ENCODE results near the gene CCDC83.
A peak's percentile ranks its signal among the peaks of the same experiment; 100 is the strongest.

CCDC83 gene

DNA sequence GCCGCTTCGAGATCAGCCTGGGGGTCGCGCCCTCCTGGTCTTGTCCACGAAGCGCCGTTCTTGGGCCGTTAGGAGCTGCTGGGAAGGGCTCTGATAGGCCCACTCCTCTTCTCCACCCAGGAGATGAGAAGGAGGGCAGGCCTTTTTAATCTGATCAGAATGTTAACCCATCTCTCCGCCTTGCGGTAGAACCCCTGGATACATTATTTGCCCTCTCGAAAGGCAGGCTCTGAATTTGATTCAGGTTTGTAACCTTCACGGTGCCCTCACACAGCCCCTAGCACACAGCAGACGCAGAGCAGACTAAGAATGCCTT lies at the start of gene CCDC83:
Gene CCDC83, plus strand, starts transcription at position 43 of the 316 bp plus-strand sequence. CDS start 9,741 bp downstream, outside the sequence.
- DNase-seq (ENCODE audit: low spot score): no peak

DNA sequence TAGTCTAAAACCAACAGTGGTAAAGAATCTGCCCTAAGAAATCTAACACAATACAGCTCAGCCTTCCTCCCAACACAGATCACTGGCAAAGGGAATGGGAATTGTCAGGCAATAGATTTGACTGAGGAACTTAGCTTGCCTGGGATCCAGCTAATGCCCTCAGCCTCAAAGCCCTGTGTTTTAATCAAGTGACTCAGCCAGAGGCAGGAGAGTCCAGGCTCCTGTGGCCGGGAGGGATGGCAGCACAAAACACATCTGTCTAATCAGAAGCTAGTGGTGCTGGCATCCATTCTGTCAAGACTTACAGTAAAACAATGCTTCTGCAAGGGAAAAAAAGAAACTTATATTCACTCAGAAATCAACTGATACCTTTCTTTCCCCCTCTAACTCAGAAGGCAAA lies 49.8 kb upstream of the CCDC83 start:
- DNase-seq (ENCODE audit: low spot score): no peak

DNA sequence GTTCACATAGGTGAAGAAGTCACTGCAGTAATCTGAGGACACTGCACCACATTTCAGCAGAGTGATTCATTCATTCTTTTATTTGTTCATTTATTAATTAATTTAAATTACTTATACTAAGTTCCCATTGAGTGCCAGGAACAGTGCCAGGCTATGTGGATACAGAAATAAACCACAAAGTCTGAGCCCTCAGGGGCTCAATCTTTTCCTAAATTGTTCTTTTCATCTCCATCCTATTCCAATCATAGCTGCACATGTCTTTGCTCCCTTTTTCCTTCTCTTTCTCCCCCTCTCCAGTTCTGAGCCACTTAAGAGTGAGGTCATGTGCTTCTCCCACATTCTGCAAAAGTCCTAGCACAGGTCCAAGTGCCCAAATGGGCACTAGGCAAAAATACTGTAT lies 49.2 kb upstream of the CCDC83 start:
- no peak for DNase-seq (ENCODE audit: low spot score)

DNA sequence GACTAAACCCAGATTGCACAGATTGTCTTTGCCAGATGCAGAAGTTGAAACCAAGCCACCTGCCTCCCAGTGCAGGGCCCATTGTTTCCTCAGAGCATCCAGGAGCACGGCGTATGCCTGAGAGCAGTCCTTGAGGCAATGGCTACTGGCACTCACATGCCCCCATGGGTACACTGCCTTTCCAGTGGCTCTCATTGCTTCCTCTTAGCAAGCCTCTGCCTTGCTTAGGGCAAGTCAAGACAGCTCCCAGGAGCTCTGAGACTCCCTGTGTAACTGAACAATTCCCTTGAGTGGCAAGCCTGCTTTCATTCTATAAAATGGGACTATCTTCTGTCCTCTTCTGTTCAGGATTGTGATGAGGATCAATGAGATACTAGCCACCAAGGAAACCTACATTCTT lies 48.3 kb upstream of the CCDC83 start:
- DNase-seq (ENCODE audit: low spot score): no peak

DNA sequence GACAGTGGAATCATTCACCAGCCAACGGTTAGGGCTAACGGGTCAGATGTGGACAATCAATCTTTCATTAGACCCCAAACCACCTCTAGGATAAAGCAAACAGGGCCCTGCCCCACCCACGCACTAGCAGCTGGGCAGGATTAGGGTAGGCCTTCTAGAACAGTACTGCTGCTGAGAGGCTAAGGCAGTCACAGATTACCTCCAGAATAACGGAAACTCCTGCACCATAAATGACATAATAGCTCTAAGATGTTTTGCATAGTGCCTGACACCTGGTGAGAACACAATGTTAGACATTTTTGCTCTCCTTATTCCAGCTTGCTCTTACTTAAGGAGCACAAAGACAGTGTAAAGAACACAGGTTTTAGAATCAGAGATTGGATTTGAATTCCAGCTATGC lies 46.0 kb upstream of the CCDC83 start:
- no peak for DNase-seq (ENCODE audit: low spot score)

DNA sequence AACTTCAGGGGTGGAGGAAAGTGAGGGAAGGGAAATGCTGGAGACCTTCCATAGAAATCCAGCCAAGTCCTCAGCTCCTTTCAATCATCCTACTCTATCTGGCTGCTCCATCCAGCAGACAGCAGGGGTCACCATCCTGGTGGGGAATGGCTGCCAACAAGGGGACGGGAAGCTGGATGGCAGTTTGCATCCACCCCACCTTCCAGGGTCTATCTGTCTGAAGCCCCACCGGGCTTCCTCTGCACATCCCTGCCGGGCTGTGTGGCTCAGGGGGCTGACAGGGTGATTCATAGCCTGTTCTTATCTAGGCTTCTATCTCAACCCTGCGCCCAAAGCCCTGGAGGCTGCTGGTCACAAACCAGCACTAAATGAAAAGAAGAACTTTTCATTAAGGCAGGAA lies 45.3 kb upstream of the CCDC83 start:
- DNase-seq (ENCODE audit: low spot score): peak; percentile 38

DNA sequence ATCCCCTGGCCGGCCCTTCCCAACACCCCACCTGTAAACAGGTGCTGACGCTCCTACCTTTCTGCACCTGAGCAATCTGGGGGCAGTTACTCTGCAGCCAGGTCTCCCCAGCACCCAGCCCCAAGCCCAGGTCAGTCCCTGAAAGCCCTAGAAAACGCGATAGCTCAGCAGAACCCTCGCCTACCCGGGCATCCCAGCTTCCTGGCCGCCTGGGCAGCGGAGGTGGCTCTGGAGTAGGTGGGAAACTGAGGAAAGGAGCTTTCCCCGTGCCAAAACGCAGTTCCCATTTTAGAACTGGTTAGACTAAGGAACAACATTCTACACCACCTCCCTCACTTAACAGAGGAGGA lies 44.7 kb upstream of the CCDC83 start:
- no peak for DNase-seq (ENCODE audit: low spot score)

DNA sequence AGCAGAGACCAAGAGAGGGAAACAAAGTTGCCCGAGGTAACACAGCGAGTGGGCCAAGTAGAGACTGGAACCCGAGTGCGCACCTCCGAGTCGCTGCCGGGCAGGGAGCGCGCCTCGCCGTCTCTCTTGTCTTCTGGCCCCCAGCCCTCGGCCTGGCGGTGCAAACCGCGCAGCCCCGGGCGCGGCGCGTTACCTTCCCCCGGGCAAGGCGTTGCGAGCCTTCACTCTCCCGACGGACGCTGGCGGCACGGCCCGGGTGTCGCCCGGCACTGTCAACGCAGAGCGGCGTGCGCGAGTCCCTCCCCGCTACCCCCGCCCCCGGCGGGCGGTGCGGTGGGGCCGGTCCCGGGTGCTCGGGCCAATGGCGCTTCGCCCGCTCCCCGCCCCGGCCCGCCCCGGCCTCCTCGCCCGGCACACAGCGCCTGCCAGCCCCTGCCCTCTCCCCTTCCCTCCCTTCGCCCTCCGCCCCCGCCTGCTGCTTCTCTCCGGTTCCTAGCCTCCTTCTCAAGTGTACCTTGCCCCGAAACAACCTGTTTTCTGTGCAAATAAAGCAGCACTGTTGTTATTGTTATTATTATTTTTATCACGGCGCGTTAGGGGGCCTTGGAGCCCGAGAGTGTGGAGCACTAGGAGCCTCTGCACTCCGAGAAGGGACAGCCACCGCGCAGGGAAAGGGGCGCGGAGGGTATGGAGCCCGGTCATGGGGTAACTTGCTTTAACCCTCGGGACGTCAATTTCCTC lies 44.1 kb upstream of the CCDC83 start, which contains the start of gene SYTL2:
Gene SYTL2, minus strand, starts transcription at position 271 of the 741 bp plus-strand sequence. CDS start 53,416 bp downstream, outside the sequence.
- peak; percentile 80 for DNase-seq (ENCODE audit: low spot score)

DNA sequence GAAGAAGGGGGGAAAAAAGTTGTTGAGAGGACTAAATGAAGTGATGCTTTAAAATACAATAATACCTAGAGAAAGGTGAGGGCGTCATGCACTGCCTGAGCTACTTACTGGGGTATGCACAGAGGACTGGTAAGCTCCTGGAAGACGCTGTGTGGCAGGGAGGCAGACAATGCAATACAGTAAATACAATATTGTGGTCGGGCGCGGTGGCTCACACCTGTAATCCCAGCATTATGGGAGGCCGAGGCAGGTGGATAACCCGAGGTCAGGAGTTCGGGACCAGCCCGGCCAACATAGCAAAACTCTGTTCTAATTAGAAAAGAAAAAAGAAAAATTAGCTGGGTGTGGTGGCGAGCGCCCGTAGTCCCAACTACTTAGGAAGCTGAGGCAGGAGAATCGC lies 43.6 kb upstream of the CCDC83 start:
- DNase-seq (ENCODE audit: low spot score): no peak

DNA sequence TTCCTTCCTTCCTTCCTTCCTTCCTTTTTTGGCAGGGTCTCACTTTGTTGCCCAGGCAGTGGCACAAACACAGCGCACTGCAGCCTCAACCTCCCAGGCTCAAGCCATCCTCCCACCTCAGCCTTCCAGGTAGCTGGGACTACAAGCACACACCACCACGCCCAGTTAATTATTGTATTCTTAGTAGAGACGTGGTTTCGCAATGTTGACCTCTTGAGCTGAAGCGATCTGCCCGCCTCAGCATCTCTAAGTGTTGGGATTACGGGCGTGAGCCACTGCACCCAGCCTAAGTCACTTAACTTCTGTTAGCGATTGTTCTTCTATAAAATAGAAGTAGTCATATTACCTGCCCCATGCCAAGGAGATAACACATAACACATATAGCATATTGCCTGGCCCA lies 41.5 kb upstream of the CCDC83 start:
- no peak for DNase-seq (ENCODE audit: low spot score)

DNA sequence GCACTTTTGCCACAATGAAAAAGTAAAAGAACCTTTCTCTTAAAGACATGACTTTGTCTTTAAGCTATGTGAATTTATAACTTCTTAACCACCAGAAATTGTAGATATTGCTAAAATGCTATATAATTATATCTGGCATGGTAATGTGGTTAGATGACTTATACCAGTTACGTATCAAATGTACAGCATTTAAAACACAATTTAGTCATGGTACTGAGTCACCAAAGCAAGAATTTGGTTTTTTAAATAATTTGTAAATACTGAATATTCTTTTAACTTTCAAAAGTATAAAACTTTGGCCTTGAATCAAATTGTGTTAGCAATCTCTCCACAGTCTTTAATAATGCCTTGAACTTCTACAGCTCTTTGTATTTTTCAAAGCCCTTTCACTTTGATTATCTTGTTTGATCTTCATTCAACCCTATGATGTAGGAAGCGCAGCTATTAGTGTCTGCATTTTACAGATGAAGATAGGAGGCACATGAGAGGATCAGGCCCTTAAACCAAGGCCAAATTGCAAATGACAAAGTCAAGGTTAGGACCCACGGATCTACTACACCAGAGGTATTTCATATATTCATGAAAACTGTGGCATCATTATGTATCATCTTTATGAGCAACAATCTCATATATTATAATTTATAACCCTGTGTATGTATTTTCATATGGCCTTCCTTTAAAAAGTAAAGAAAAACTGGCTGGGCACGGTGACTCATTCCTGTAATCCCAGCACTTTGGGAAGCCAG lies 39.8 kb upstream of the CCDC83 start:
- DNase-seq (ENCODE audit: low spot score): no peak

DNA sequence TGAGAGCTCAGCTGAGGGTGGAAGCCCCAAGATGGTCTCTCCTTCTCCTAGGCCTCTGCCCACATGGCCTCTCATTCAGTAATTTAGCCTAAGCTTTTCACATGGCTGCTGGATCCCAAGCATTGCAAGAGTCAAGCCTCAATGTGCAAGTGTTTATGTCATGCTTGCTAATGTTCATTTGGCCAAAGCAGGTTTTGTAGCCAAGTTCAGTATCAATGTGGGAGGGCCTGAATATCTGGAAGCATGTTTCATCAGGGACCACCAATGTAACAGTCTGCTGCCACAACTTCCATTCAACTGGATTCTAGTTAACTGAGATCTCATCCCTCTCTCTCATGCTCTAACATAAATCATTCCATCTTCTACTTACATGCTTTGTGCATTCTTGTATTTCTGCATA lies 35.7 kb upstream of the CCDC83 start:
- DNase-seq (ENCODE audit: low spot score): no peak

DNA sequence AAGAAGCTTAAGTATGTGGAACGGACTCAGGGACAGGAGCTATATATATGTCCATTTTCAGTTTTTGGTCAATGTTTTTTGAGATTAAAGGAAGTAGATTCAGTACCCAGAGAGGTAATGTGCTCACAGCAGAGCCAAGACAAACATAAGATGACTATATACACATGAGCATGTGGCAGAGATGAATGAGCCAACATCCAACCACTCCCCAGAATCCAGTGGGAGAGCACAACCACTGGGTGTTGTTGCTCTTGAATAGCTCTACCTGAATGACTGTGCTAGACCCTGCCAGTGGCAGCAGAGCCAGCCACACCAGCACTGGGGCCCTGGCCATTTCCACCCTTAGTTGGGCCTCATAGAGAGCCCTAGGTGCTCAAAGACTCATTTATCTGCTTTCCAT lies 33.5 kb upstream of the CCDC83 start:
- no peak for DNase-seq (ENCODE audit: low spot score)

DNA sequence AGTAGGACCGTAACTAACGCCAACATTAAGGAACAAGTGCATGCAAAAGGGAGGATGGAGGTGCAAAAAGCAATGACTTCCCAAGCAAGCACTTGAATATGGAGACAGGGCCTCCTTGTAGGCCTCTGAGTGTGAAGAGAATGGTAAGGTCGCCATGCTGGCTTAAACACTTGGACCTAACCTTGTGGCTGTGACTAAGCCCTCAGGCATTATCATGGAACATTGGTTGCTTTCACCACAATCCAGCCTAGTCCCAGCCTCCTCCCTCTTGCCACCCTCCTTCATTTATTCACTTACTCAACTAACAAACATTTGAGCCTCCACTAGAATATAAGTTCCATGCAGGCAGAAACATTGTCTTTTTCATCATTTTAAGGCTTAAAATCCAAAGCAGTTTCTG lies 32.4 kb upstream of the CCDC83 start:
- DNase-seq (ENCODE audit: low spot score): no peak

DNA sequence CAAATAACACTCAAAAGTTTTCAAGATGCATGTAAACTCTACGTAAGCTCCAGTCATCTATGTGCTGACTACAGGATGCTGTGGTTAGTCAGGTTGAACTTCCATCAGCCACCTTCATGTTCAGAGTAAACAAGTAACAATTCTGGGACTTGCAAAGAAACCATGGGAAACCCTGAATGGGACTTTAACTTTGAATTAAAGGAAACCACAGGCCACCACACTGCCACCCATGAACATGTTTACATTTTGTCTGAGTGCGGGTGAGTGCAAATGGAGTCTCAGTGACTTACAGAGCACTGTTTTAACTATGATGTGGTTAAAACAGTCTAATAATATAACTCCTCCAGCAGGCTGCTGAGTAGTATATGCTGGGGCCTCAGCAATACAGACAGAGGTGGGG lies 31.4 kb upstream of the CCDC83 start:
- DNase-seq (ENCODE audit: low spot score): no peak

DNA sequence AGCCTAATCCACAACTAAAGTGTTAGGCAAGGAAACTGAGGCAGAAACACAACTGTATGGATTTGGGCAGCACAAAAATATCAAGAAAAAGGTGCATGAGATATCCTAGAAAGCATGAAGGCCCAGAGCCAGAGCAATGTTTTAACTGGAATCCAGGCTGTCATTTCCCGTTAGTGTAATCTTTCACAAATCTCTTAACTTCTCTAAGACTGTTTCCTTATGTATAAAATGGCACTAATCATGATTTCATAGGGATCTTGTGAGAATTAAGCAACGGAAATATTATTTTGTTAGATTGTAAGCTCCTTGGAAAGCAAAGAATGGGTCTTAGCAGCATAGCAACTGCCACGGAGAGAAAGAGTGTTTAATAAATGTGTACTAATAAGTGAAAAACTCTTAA lies 29.6 kb upstream of the CCDC83 start:
- no peak for DNase-seq (ENCODE audit: low spot score)

DNA sequence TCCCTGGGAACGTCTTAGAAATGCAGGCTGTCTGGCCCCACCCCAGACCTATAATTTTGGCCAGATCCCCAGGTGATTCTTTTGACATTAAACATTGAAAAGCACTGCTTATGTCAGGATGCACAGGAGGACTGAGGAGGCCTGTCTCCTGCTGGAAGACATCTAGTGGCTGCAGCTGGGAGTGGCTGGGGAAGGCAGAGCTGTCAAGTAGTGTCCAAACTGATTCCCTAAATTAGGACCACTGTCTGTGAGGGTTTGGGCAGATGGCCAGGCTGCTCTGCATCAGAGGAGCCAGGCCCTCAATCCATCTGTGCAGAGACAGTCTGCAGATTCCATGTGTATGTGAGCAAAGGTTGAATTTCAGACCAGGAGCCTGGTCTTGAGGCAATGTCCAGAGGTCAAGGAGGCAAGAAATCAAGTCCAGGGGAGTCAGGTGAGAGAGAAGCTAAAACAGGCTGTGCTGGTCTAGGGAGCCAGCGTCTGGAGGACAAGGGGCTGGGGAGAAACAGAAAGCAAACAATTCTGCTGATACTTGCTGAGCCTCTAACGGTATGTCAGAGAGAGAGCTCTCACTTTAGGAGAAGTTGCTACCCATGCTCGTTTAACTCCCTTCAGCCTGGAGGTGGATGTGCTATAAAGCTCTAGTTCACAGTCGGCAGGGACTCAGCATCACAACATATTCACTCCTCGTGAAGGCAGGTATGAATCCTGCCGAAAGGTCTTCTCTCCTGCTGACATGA lies 28.9 kb upstream of the CCDC83 start:
- DNase-seq (ENCODE audit: low spot score): peak; percentile 60

DNA sequence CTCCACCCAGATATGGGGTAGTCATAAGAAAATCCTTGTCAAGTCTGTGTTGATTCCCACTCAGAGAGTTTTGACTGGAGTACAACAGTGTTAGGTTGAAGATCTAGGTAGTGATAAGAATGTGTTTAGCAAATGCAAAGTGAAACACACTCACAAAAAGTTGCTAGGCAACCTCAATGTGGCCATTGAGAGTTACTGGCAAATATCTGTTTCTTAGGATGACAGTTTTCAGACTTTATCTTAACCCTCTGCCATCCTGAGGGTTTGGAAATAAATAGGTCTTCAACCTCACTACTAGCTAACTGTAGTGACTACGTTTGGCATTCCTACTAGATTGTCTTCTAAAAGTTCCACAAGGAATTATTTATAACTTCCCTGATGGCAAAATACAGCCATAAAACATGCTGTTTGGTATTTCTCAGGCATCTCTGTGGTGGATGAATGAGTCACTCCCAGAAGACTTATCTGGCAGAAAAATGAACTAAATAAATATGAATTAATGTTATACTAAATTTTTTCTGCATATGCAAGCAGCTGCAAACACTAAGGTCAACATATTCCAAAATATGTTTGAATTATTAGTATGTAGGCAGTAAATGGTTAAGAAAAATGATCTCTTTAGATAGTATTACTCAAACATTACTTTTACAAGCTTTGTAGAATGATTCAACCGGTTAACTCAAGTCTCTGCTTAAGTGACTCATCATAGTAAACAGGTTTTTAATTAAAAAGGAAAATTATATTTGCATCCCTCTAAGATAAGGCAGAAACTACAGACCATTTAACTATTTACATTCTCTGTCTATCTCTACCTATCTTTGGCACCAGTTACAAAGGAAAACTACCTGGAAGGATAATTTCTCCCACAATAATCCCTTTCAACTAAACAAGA lies 27.2 kb upstream of the CCDC83 start:
- DNase-seq (ENCODE audit: low spot score): no peak

DNA sequence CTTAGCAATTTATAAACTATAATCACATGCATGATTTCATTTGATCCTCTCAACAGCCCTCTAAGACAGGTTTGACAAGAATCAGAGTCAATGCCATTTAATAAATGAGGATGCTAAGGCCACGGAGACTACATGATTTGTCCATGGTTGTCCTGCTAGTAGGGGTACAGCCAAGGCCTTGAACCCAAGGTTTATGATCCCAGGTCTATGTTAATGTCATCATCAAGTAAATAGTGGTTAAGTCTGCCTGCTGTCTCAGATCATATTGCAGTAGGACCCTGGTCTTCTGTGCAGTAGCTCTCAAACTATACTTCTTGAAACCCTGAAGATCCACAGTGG lies 26.6 kb upstream of the CCDC83 start:
- DNase-seq (ENCODE audit: low spot score): no peak

DNA sequence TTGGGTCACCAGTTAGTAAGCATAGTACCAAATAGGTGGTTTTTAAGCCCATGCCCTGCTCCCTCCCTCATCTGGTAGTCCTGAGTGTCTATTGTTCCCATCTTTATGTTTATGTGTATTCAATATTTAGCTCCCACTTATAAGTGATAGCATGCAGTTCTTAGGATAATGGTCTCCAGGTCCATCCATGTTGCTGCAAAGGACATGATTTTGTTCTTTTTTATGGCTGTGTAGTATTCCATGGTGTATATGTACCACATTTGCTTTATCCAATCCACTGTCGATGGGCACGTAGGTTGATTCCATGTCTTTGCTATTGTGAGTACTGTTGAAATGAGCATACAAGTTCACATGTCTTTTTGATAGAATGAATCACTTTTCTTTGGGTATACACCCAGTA lies 26.0 kb upstream of the CCDC83 start:
- DNase-seq (ENCODE audit: low spot score): no peak

DNA sequence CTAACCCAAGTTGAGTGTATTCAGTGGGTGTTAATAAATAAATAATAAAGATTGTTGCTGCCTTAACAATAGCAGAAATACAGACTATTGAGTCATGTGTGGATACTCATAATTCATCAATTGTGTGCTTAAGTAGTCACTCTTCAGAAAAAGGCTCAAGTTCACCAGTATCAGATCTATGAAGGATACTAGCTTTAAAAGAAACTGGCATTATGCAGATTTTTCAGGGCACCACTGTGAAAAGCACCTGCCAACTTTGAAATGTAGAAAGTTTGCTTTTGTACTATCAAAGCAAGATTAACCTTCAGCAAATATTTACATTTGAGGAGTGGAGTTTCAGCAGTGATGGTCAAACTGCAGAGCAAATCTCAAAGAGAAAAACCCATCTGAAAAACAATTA lies 24.1 kb upstream of the CCDC83 start:
- DNase-seq (ENCODE audit: low spot score): no peak

DNA sequence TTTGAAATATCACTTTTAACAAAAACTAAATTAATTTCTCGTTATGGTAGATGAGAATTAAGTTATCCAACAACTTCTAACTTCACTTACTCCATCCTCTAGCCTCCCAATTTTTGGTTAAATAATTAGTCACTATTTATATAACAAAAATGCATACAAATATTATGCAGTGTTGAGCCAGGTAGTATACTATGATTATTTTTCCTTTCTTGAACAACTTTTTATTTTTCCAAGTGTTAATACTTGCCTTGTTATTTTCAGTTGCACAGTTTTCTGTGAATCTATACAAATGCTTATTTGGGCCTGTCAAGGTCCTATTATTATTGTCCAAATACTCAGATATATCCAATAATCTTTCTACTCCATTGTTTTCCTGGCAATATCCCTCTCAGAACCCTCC lies 19.9 kb upstream of the CCDC83 start:
- DNase-seq (ENCODE audit: low spot score): no peak
